GM19397 (cell line): ENCODE measurements around the gene DCP1B.
A peak's percentile ranks its signal among the peaks of the same experiment; 100 is the strongest.

Experiments
- ATAC-seq: cut with Tn5 transposase; IDR thresholded peaks from one replicate; pipeline ENCODE4 v1.9.1; 2021; ENCODE audit warnings: mild to moderate bottlenecking, moderate library complexity; ENCODE audit not compliant: unreplicated experiment

Gene DCP1B

GRCh38 chr12:2017546-2018337 lies 13.5 kb upstream of the DCP1B start:
- ATAC-seq = no peak

DNA sequence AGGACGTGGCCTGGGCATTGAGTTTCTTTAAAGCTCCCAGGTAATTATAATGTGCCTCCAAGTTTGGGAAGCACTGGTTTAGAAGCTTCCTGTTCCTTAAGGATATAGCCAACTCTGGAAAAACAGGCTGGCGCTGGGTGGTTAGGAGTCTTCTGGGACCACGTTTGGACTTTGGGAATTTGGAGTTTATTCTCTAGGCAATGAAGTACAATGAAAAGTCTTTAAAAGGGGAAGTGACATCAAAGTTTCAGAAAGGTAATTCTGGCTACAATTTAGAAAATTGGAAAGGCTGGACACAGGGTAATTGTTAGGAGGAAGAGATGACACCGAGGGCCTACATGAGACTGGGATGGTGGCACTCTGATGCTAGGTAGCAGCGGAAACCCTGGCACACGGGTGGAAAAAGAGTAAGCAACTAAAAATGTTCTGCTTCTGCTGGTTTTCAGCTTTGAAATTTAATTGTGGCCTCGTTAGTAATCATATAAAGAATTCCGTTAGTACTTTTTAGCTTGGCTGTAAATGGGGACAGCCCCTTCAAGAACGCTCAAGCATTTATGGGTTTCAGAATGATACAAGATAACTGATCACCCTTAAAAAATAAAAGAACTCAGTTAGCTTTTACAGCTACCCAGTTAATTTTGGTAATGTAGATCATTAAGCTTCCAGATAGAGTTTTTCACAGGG lies 12.7 kb upstream of the DCP1B start:
- ATAC-seq = no peak

DNA sequence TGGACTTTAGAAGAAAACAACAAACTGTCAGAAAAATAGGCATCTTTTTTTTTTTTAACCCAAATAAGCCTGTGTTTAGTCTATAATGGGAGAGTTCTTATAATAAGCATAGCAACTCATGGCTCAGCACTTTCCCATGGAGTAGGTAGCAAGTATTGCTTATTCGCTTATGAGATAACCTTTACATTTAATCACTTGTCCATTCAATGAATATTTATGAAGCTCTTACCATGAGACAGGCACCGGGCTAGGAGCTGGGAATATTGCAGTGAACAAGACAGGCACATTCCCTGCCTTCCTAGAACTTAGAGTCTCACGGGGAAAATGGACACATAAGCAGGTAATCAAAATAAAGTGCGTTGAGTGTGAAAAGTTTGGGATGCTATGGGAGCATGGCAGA lies 10.0 kb upstream of the DCP1B start:
- ATAC-seq = no peak

DNA sequence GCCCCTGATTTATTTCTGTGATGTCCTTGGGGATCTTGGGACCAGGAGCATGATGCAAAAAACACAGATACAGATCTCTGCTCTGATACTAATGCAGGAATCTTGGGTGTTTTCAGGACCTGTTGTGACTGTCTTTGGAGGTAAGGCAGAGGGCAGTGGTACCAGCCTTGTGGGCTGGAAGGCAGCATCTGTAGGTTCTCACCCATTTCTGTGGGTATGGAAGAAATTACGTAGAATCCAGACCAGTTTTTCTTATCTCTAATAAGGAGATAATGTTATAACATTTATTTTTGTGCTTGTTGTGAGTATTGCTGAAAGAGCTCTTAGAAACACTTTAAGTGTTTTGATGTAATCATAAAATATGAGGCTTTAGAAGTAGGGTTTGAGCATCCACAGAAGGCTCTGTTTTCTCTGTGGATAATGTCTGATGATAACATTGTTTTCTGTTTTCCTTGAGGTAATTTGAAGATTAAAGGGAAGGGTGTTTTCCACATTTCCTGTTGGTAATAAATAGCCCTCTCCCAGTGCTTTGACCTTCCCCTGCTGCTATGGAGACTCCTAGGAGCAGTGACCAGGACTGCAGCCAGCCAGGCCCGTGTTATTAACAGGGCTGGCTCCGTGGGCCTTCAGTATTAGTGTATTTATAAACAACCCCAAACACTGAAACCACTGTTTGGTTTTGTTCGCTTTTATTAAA lies 9.4 kb upstream of the DCP1B start:
- no peak for ATAC-seq

DNA sequence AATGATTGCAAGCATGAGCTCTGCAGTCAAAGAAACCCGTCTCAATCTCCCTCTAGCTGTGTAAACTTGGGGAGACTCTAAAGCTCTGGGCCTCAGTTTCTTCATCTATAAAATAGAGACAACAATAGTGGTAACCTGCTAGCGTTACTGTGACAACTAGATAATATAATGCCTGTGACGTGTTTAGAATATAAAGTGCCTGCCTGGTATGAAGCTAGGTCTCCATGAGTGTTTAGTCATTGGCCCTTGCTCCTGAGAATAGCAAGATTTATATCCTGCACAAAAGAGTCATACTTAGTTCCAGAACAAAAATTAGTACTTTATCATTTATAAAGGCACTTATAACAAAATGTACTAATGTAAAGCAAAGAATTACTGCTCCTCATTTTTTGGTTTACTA lies 8.8 kb upstream of the DCP1B start:
- no peak for ATAC-seq

- no peak for ATAC-seq
These were observed 7.7 kb upstream of the DCP1B start for GRCh38 chr12:2011643-2012607.

DNA sequence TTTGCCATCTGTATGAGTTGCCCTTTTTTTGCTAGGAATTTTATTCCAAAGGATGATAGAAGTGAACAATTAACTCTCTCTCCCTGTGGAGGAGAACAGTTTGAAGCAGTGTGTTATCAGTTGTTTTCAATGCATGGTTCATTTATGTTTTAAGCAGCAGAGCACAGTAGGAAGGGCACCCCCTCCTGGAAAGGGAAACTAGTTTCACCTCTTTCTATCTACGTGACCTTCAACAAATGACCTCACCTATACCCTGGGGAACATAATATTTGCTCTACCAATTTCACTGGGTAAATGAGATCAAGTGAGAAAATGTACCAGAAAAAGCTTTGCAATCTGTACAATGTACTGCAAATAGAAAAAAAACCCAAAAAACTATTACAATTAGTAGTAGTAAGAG lies 5.4 kb upstream of the DCP1B start:
- ATAC-seq = no peak

GRCh38 chr12:2008677-2009076 lies 4.4 kb upstream of the DCP1B start:
- no peak for ATAC-seq

GRCh38 chr12:2003676-2004112 lies 563 bp downstream of the DCP1B start:
- ATAC-seq = peak; percentile 4

DNA sequence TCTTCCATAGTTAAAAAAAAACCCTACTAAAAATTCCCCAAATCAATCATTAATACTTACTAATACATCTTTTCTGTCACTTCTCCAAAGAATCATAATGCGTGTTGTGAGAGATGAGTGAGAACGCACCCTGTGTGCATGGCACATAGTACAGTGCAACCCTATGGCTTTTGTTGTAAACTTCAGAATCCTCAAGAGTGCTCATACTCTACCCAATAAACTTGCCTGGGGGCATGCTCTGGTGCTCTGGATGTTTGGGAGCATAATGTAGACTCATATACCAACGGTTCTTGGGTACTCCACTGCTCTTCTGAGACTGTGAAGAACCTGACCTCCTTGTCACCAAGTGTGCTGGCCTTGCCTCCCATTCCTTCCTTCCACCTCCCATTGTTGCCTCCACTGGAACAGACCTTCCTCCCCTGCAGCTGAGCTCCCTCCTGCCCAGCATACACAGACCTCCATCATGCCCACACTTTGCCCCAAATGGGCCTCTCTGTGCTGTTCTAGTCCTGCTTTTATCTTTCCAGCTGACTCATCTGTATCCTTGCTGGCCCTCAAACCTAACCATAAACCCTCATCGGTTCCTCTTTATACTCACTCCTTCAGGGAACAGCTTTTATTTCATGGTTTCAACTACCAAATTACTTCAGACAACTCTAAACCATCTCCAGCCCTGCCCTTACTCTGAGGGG lies 8.9 kb downstream of the DCP1B start:
- no peak for ATAC-seq

DNA sequence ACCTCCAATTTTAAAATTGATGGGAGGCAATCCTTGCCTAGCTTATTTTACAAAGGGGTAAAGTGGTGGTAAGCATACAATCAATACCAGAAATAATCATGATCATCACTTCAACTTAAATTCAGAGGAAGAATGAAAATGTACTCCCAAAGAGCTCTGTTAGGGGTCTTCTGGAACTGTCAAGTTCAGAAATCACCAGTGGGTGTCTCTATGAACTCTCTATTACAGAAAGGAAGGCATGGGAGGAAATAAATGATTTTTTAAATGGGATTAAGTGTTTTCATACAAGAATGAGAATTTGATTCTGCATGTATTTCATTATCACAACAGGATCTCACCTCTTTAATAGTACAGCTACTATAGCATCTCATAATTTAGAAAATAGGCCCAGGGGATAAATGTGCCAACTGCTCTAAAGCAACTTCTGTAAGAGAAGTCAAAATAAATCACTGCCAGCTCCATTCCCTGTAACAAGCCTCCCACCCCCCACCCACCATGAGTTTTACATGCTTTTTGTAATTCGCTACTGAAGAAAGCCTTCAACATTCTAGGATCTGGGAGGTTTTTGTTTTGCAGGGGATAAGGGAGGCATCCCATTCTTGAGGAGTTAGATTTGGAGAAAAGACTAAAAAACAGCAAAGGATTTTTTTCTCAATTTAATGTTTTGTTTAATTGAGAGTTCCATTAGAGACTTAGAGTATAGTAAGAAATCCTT lies 9.7 kb downstream of the DCP1B start:
- ATAC-seq = no peak

DNA sequence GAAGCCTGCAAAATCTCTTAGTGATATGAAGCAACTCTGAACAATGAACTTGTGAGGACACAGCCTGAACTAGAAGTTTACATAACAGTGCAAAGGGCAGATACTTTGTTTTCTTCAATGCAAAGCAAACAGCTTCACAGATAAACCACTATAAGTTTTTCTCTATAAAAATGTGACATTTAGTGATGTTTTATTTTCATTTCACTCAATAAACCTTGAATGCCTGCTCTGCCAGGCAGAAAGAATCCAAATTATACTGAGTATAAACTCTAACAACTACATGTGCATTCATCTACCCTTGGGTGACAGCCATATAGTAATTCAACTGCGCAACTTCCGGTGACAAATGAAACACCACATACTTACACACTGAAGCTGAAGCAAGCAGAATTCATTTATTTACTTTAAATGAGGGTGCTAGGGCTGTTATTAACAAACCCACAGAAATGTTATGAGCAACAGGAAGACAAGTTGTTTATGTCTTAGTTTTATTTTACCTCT lies 10.3 kb downstream of the DCP1B start:
- ATAC-seq = no peak

- no peak for ATAC-seq
These were observed 10.9 kb downstream of the DCP1B start for GRCh38 chr12:1993341-1993740.

- ATAC-seq = no peak
These were observed 11.5 kb downstream of the DCP1B start for GRCh38 chr12:1992732-1993131.

DNA sequence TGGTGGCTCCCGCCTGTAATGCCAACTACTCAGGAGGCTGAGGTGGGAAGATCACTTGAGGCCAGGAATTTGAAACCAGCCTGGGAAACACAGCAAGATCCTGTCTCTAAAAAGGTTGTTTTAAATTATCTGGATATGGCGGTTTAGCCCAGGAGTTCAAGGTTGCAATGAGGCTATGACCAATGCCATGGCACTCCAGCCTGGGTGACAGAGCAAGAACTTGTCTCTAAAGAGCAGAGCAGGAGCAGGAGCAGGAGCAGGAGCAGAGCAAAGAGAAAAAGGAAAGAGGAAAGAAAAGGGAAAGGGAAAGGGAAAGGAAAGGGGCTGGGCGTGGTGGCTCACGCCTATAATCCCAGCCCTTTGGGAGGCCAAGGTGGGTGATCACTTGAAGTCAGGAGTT lies 15.1 kb downstream of the DCP1B start:
- ATAC-seq = no peak

DNA sequence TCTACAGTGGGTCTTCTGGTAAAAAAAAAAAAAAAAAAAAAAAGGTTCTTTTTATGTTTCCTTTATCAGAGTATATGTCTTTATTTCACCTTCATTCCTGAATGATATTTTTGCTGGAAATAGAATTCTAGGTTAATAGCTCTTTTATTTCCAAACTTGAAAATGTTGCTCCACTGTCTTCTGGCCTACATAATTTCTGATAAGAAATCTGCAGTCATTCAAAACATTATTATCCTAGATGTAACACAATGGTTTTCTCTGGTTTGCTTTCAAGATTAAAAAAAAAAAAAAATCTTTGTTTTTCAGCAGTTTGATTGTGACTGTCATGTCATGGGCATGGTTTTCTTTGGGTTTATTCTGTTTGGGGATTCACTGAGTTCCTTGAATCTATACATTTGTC lies 19.5 kb downstream of the DCP1B start:
- ATAC-seq = no peak

DNA sequence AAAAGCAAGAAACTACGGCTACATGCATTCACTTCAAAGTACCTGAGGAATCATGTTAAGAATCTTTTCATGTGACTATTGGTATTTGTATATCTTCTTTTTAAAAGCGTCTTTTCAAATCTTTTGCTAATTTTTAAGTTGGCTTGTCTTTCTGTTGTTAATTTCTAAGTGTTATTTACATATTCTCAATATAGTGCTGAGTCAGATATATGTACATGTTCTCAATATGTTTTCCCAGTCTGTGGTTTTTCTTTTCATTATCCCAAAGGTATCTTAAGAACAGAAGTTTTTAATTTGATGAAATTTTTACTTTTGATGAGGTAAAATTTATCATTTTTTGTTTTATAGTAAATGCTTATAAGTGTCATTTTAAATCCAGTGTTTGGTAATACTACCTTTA lies 24.0 kb downstream of the DCP1B start:
- no peak for ATAC-seq

GRCh38 chr12:1978078-1978862 lies 26.0 kb downstream of the DCP1B start:
- no peak for ATAC-seq

- no peak for ATAC-seq
These were observed 26.7 kb downstream of the DCP1B start for GRCh38 chr12:1977588-1977987.
